MM.1S (cell line): ENCODE measurements around the gene DEPDC5.

Experiments
- CTCF ChIP-seq: fragments of 300-600 bp; sonication (generic); IDR thresholded peaks from 2 replicates; pipeline ENCODE4 v1.5.1; 2016; ENCODE audit warnings: antibody characterized with exemption, low read length, mixed read lengths
- EZH2 ChIP-seq: fragments of 300-600 bp; sonication (generic); optimal IDR thresholded peaks from 2 replicates; pipeline ENCODE3; 2017; ENCODE audit warnings: low read depth, mild to moderate bottlenecking, antibody characterized with exemption, low read length, mixed read lengths
- EZH2phosphoT487 ChIP-seq: fragments of 300-600 bp; sonication (generic); IDR thresholded peaks from 2 replicates; pipeline ENCODE4 v1.6.1; 2018; ENCODE audit warnings: antibody characterized with exemption, low read length

GRCh38 chr22:31742682-31743081 is 11.1 kb upstream of the DEPDC5 start:
- TF ChIP-seq CTCF, result no peak
- no peak for TF ChIP-seq EZH2
- no peak for TF ChIP-seq EZH2phosphoT487
